Activated T-helper 17 cell treated with anti-CD3 and anti-CD28 coated beads, Interleukin-2, amount 50 U/mL, for 72 hours (primary cell): Measurements from ENCODE around the gene FAAH2. TPM values are rescaled to one million over a fixed set of nuclear protein-coding genes. Genes with fewer than 3 reads are reported as not detected.
"Not testable (repeated sequence)": the region's sequence is repeated elsewhere in the genome, so short reads cannot be mapped to it uniquely, and the experiment has no call there.

ENCODE experiments used
- ATAC-seq: fragments of 150-1000 bp; cut with Tn5 transposase; replicated peaks from 2 replicates; pipeline ENCODE4 v1.10.0; 2021; ENCODE audit warnings: mild to moderate bottlenecking, moderate library complexity
- H3K27ac Mint-ChIP-seq: one replicate; pipeline ENCODE4 v1.8.0; 2022; ENCODE audit warnings: mixed read lengths
- H3K27me3 Mint-ChIP-seq: one replicate; pipeline ENCODE4 v1.8.0; 2022; ENCODE audit warnings: mixed read lengths
- H3K36me3 Mint-ChIP-seq: one replicate; pipeline ENCODE4 v1.8.0; 2022; ENCODE audit warnings: low read depth, mild to moderate bottlenecking, mixed read lengths
- H3K4me1 Mint-ChIP-seq: one replicate; pipeline ENCODE4 v1.8.0; 2022; ENCODE audit warnings: mixed read lengths
- H3K4me3 Mint-ChIP-seq: one replicate; pipeline ENCODE4 v1.8.0; 2022; ENCODE audit warnings: mild to moderate bottlenecking, mixed read lengths
- H3K9me3 Mint-ChIP-seq: one replicate; pipeline ENCODE4 v1.8.0; 2022; ENCODE audit warnings: mixed read lengths
- total RNA-seq, 2 donors: library from RNA; stranded (reverse); gene quantifications; one replicate each; pipeline ENCODE4 v1.2.3, GENCODE V29; 2022

FAAH2 gene
- total RNA-seq, 2 donors from 2014 or later, result 3.9 to 13.2 TPM

GRCh38 chrX:57335790-57336189, 49.3 kb downstream of the FAAH2 start:
- not testable (repeated sequence) for H3K27me3 Mint-ChIP-seq, ATAC-seq, H3K4me1 Mint-ChIP-seq, H3K27ac Mint-ChIP-seq, H3K4me3 Mint-ChIP-seq
- H3K36me3 Mint-ChIP-seq, result peaks cover 45% of the 10 kb centered on the region
- peaks cover 15% of the 10 kb centered on the region for H3K9me3 Mint-ChIP-seq

GRCh38 chrX:57353472-57354132, 67.1 kb downstream of the FAAH2 start:
- Mint-ChIP-seq H3K4me1 (no peaks in the 10 kb centered on the region), H3K27ac (no peak overlapping the region), H3K9me3 (no peaks in the 10 kb centered on the region), H3K27me3 (no peaks in the 10 kb centered on the region), H3K36me3 (peaks cover 8% of the 10 kb centered on the region), H3K4me3 (no peak overlapping the region)
- peak; percentile 35 for ATAC-seq

- H3K36me3 Mint-ChIP-seq, result peaks cover 31% of the 10 kb centered on the region
- no peak overlapping the region for H3K4me3 Mint-ChIP-seq
- ATAC-seq, result peak; percentile 65
- no peaks in the 10 kb centered on the region for H3K9me3 Mint-ChIP-seq
- no peaks in the 10 kb centered on the region for H3K4me1 Mint-ChIP-seq
- H3K27ac Mint-ChIP-seq, result peak overlapping the region; percentile 36
- H3K27me3 Mint-ChIP-seq, result no peaks in the 10 kb centered on the region
Measured at GRCh38 chrX:57364145-57364544, 77.6 kb downstream of the FAAH2 start.

- Mint-ChIP-seq H3K9me3 (no peaks in the 10 kb centered on the region), H3K36me3 (peaks cover 17% of the 10 kb centered on the region), H3K4me3 (no peak overlapping the region), H3K27me3 (no peaks in the 10 kb centered on the region), H3K27ac (no peak overlapping the region), H3K4me1 (no peaks in the 10 kb centered on the region)
- ATAC-seq, result no peak
Measured at GRCh38 chrX:57366430-57366829, 79.9 kb downstream of the FAAH2 start.

GRCh38 chrX:57367649-57368048, 81.1 kb downstream of the FAAH2 start:
- no peak overlapping the region for H3K27ac Mint-ChIP-seq
- H3K9me3 Mint-ChIP-seq, result no peaks in the 10 kb centered on the region
- no peaks in the 10 kb centered on the region for H3K4me1 Mint-ChIP-seq
- H3K4me3 Mint-ChIP-seq, result no peak overlapping the region
- H3K36me3 Mint-ChIP-seq, result peaks cover 8% of the 10 kb centered on the region
- ATAC-seq, result no peak
- H3K27me3 Mint-ChIP-seq, result no peaks in the 10 kb centered on the region

GRCh38 chrX:57368158-57368557, 81.7 kb downstream of the FAAH2 start:
- no peak for ATAC-seq
- no peaks in the 10 kb centered on the region for H3K4me1 Mint-ChIP-seq
- H3K9me3 Mint-ChIP-seq, result no peaks in the 10 kb centered on the region
- no peak overlapping the region for H3K4me3 Mint-ChIP-seq
- H3K27ac Mint-ChIP-seq, result no peak overlapping the region
- H3K27me3 Mint-ChIP-seq, result no peaks in the 10 kb centered on the region
- H3K36me3 Mint-ChIP-seq, result peaks cover 7% of the 10 kb centered on the region

GRCh38 chrX:57379296-57379695, 92.8 kb downstream of the FAAH2 start:
- H3K9me3 Mint-ChIP-seq, result no peaks in the 10 kb centered on the region
- peaks cover 45% of the 10 kb centered on the region for H3K36me3 Mint-ChIP-seq
- H3K4me3 Mint-ChIP-seq, result peak overlapping the region; percentile 34
- peak; percentile 68 for ATAC-seq
- H3K4me1 Mint-ChIP-seq, result peaks cover 13% of the 10 kb centered on the region
- H3K27ac Mint-ChIP-seq, result peak overlapping the region; percentile 73
- no peaks in the 10 kb centered on the region for H3K27me3 Mint-ChIP-seq

GRCh38 chrX:57380026-57380796, 93.7 kb downstream of the FAAH2 start:
- no peaks in the 10 kb centered on the region for H3K27me3 Mint-ChIP-seq
- peaks cover 45% of the 10 kb centered on the region for H3K36me3 Mint-ChIP-seq
- ATAC-seq, result peak; percentile 81
- H3K9me3 Mint-ChIP-seq, result no peaks in the 10 kb centered on the region
- peak overlapping the region; percentile 73 for H3K27ac Mint-ChIP-seq
- H3K4me3 Mint-ChIP-seq, result peak overlapping the region; percentile 34
- H3K4me1 Mint-ChIP-seq, result peaks cover 13% of the 10 kb centered on the region

- not testable (repeated sequence) for H3K4me3 Mint-ChIP-seq, H3K27ac Mint-ChIP-seq, H3K4me1 Mint-ChIP-seq, H3K27me3 Mint-ChIP-seq, ATAC-seq, H3K9me3 Mint-ChIP-seq
- H3K36me3 Mint-ChIP-seq, result peaks cover 27% of the 10 kb centered on the region
Measured at GRCh38 chrX:57394162-57394561, 107.7 kb downstream of the FAAH2 start.

- ATAC-seq, result not testable (repeated sequence)
Measured at GRCh38 chrX:57403191-57403590, 116.7 kb downstream of the FAAH2 start.

GRCh38 chrX:57406149-57406548, 119.6 kb downstream of the FAAH2 start:
- Mint-ChIP-seq H3K27me3 (no peaks in the 10 kb centered on the region), H3K9me3 (peaks cover 9% of the 10 kb centered on the region), H3K36me3 (peaks cover 6% of the 10 kb centered on the region), H3K4me1 (no peaks in the 10 kb centered on the region), H3K27ac (no peak overlapping the region), H3K4me3 (no peak overlapping the region)
- no peak for ATAC-seq

More at GRCh38 chrX:57403191-57403590, 116.7 kb downstream of the FAAH2 start:
- not testable (repeated sequence) for H3K4me3 Mint-ChIP-seq, H3K27me3 Mint-ChIP-seq, H3K9me3 Mint-ChIP-seq, H3K4me1 Mint-ChIP-seq, H3K27ac Mint-ChIP-seq, H3K36me3 Mint-ChIP-seq

GRCh38 chrX:57417827-57418226, 131.3 kb downstream of the FAAH2 start:
- H3K4me1 Mint-ChIP-seq, result no peaks in the 10 kb centered on the region
- H3K27ac Mint-ChIP-seq, result no peak overlapping the region
- no peaks in the 10 kb centered on the region for H3K9me3 Mint-ChIP-seq
- H3K4me3 Mint-ChIP-seq, result no peak overlapping the region
- H3K36me3 Mint-ChIP-seq, result peaks cover 5% of the 10 kb centered on the region
- H3K27me3 Mint-ChIP-seq, result no peaks in the 10 kb centered on the region
- ATAC-seq, result no peak

- Mint-ChIP-seq H3K27ac (no peak overlapping the region), H3K9me3 (no peaks in the 10 kb centered on the region), H3K27me3 (no peaks in the 10 kb centered on the region), H3K4me1 (no peaks in the 10 kb centered on the region), H3K36me3 (peaks cover 10% of the 10 kb centered on the region), H3K4me3 (no peak overlapping the region)
- ATAC-seq, result no peak
Measured at GRCh38 chrX:57422289-57422688, 135.8 kb downstream of the FAAH2 start.

- Mint-ChIP-seq H3K4me3 (no peak overlapping the region), H3K36me3 (peaks cover 10% of the 10 kb centered on the region), H3K27ac (no peak overlapping the region), H3K27me3 (no peaks in the 10 kb centered on the region), H3K4me1 (no peaks in the 10 kb centered on the region), H3K9me3 (no peaks in the 10 kb centered on the region)
- ATAC-seq, result no peak
Measured at GRCh38 chrX:57422790-57423189, 136.3 kb downstream of the FAAH2 start.

GRCh38 chrX:57445076-57445475, 158.6 kb downstream of the FAAH2 start:
- H3K27ac Mint-ChIP-seq, result no peak overlapping the region
- no peaks in the 10 kb centered on the region for H3K27me3 Mint-ChIP-seq
- no peak for ATAC-seq
- H3K36me3 Mint-ChIP-seq, result peaks cover 36% of the 10 kb centered on the region
- no peaks in the 10 kb centered on the region for H3K4me1 Mint-ChIP-seq
- no peak overlapping the region for H3K4me3 Mint-ChIP-seq
- H3K9me3 Mint-ChIP-seq, result no peaks in the 10 kb centered on the region
